GM18505 (cell line): ENCODE data around the gene CDH10.

ENCODE experiments used
- ATAC-seq: cut with Tn5 transposase; IDR thresholded peaks from one replicate; pipeline ENCODE4 v1.9.1; 2021; ENCODE audit not compliant: unreplicated experiment
- POLR2A ChIP-seq: IDR thresholded peaks from 4 replicates; pipeline ENCODE4 v1.6.1; 2011; ENCODE audit warnings: borderline replicate concordance; ENCODE audit not compliant: insufficient read depth, insufficient read length; ENCODE audit errors: extremely low read depth

Gene CDH10

DNA sequence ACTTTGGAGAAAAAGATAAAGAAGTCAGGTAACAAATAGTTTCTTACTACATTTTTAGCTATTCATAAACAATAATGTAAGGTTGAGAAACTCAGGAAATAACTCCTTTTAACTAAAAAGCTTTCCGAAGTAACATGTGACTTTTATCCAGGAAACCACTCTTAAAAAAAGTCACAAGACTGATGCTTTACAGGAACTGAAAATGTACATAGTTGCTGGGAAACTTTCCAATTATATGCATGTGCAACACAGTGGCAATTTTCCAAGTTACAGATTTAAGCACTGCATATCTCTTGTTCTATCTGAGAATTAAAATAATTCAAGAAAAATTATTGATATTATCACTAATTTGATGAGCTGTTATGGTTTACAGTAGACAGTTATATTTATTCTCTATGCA is 105.2 kb downstream of the CDH10 start:
- TF ChIP-seq POLR2A = no peak
- ATAC-seq = no peak

DNA sequence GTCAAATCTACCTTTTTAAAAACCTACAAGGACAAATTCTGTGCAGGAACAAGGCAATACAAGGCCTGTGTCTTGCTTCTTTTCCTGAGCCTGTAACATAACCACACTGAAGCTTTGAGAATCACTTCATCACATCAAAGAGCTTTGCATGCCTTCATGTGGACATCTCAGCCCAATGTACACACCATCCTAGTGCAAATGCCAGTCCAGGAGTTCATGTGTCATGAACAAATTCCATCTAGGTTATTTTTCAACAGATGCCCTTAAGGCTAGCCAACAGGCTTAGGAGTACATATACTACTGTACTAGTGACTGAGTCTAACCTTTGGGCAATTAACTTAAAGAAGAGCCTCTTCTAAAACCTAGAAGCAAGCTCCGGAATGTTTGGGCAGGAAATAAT is 106.4 kb downstream of the CDH10 start:
- no peak for ATAC-seq
- no peak for TF ChIP-seq POLR2A

DNA sequence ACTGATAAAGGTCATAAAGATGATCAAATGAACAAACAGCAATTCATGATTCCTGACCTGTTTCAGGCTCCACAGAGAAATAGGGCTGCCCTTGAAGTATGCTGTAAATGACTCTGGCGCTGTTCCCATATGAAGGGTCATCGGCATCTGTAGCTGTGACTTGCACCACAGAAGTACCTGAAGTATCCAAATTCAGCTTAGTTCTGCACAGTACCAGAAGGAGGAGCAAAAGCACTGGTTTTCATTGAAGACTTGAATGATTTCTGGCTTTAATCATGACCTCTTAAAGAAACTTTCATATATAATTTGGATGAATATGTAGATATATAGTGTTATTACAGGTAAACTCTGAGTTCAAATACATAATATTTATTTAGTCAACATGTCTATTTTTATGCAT is 109.1 kb downstream of the CDH10 start:
- no peak for ATAC-seq
- TF ChIP-seq POLR2A = no peak

DNA sequence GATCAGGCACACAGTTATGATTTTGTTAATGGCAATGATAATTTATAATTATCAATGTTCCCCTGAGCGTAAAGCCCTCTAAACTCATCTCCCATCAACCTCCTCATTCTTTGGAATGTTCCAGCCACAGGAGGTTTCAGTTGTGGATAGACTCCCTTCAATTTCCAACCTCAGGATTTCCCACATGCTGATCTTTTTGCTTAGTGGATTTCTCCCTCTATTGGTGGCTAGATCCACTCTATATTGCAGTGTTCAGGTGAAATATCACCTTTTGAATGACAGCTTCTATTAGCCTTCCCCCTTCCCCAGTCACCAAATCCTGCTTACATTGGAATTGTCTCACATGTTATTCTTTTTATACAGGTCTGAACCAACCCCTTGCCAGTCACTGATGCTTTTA is 113.9 kb downstream of the CDH10 start:
- TF ChIP-seq POLR2A = no peak
- no peak for ATAC-seq

DNA sequence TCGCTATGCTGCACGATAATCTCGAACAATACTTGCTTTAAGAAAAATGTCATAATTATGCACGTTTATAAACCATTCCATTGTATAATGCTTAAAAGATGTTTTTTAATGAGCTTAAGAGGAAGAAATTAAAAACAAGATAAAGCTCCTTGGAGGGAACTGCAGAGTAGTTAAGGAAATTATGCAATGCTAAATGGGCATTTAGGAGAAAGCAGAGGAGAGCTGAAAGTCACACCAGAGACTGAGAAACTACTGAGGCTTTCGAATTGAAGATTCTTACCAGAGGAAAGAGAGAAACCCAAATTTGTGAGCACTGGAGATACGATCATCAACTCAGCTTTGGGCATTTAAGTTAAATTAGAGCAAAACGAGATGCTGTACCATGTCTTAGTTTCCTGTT is 119.4 kb downstream of the CDH10 start:
- ATAC-seq = no peak
- no peak for TF ChIP-seq POLR2A

DNA sequence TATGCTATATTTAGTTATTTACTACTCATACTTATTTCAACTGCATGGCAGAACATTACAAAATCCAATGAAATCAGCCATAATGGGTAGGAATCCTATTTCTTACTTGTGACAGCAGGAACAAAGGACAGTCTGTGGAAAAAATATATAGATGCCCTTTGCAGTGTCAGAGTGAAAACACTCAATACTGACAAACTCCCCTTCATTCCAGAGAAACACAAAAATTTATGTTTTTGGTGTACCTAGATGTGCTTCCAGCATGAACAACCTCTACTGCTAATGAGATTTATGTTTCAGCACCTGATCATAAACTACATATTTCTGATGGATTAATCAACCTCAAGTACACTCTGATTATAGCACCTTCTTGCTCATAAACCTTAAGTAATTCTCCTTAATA is 132.4 kb downstream of the CDH10 start:
- ATAC-seq = no peak
- no peak for TF ChIP-seq POLR2A

DNA sequence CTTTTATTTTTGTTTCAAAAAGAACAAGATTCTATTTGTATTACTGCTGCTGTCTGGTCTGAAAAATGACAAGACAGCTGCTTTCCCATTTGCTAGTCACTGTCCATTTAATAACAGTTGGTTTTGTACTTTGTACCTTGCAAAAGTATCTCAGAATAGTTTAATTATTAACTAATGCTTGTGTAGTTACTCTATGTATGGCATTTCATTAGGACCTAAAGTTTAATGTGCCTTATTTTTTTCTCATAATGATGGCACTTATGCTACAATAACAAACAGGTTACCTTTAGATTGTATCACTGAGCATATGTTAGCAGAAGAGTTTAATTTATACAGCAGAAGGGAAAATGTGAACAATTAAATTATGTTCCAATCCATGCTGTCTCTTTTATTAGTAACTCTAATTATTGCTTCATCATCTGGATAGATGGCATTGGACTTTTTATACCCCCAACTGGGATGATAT is 134.2 kb downstream of the CDH10 start:
- TF ChIP-seq POLR2A = no peak
- ATAC-seq = no peak

DNA sequence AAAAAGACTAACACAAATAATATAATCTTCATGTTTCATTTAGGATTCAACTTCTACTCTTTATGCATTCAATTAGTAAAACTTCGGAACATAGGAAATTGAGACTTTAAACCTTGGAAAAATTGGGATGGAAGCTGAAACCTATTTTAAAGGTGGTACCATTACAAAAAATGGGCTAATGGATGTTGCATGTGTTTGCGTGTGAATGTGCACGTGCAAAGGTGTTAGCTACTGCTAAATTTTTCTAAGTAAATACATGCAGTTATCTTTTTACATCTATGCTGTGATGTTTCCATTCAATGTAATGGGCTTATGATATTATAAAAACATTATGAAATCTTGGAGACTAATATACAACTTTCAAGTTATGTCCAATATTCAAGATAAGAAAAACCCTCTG is 134.8 kb downstream of the CDH10 start:
- ATAC-seq = no peak
- no peak for TF ChIP-seq POLR2A

DNA sequence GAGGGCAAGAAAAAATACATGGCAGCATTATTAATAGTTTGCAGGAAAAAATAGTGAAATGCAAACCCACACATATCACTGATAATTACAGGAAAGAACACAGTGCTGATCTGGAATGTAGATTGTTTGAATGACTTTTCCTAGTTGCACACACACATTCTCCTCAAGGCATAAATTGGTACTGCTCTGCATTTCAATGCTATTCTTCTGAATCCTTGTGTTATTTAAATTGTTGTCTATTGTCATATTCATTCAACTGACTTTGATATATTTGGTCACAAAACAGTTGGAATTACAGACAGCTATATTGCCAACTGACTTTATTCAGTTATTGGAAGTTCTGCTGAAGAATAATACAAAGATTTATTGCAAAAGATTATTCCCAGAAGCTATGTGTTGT is 139.5 kb downstream of the CDH10 start:
- no peak for TF ChIP-seq POLR2A

DNA sequence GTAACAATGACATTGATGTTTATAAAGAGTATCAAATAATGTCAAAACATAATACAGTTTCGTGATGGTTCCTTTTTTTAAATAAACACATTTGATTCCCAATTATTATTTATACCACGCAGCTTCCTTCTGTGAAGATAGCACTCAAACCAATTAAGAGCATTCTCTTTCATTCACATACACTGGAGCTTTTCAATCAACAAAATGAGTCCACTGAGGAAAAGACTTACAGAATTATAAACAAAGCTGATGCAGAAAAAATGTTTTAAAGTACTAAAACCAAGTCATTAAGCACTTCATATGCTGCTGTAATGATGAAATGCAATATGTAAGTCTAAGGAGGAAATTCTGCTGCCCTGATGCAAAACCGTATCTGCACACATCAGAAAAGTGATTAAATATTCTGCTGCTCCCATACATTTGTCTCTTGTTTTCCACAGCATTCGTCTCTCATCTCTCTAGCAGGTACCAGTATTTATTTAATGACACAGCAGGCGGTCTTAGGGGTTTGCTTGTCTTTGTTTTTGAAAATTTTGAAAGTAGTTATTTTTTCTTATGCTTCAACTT is 147.1 kb downstream of the CDH10 start:
- no peak for ATAC-seq
- TF ChIP-seq POLR2A = no peak

More for the DNA sequence above, 139.5 kb downstream of the CDH10 start:
- no peak for ATAC-seq

DNA sequence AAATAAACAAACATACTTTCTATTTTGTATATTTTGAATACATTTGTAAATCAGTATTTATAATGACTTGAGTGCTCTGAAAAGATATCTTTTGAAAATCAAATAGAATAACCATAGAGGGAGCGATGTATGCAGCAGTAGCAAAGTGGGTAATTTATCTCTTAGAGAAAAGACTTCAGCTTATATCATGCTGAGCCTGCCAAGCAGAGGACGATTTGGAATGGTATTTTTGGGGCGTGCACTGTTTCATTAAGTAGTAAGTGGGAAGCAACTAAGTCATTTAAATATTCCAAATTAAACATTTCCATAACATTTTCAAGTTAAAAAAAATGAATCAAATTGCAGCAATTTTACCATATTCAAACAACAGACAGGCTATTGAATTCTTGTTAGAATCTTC is 147.6 kb downstream of the CDH10 start:
- TF ChIP-seq POLR2A = no peak
- ATAC-seq = no peak

DNA sequence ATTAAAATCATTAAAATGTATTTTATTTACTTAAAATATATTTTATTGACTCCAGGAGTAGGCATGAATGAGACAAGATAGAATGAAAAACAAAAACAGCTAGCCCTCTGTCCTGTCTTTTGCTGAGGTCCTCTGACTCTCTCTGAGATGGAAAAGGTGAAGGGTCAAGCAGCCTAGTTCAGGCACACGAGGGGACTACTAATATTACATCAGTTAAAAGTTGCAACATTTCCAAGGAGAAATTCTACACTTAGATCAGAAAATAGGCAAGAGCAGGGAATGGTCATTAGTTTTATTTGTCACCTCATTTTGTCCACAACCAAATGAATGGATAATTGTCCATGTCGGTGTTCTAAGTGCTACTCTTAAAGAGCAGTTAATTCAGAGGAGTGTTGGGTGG is 148.5 kb downstream of the CDH10 start:
- TF ChIP-seq POLR2A = no peak

DNA sequence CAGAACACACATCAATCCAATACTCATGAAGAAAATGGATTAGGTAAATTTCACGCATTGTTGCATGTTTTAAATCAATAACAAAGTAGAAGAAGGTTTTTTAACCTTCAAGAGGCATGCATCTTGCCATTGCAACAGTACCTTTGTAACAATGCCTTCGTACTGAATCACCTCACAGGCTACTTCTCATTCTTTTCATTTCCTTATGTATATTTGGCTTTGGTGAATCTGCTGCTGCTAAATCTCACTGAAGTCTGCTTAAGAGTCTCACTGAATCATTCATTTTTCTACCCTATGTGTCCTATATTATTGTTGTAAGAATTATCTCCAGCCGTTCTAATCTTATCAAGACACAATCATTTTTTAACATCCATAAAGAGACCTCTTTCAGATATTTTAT is 152.5 kb downstream of the CDH10 start:
- no peak for ATAC-seq
- no peak for TF ChIP-seq POLR2A

More for the DNA sequence above, 148.5 kb downstream of the CDH10 start:
- ATAC-seq = no peak

DNA sequence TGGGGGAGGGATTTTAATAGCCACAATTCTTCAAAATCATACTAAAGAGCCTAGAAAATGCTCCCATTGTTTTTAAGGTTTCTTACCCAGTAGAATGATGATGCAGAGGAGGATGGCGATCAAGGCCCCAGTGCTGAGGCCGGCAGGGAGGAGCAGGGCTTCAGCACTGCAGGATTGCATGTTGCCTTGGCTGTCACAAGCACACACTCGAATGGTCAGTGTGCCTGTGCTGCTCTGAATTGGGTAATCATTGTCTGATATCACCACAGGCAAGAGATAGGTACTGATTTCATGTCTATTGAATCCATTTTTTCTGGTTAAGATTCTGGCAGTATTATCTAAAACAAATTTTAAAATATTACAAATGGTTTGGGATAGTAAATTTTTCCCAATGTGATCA is 153.3 kb downstream of the CDH10 start:
- no peak for ATAC-seq
- no peak for TF ChIP-seq POLR2A
